GM12873 (cell line): ENCODE measurements around the gene TMEM245.

ENCODE experiments used
- TF ChIP-seq, protein P1 (sequence below): IDR thresholded peaks from 2 replicates; pipeline ENCODE4 v1.5.1; 2012; ENCODE audit warnings: low read depth, mild to moderate bottlenecking, moderate library complexity, low read length, control low read depth; ENCODE audit not compliant: insufficient read depth; ENCODE audit errors: missing control alignments

Gene TMEM245

DNA sequence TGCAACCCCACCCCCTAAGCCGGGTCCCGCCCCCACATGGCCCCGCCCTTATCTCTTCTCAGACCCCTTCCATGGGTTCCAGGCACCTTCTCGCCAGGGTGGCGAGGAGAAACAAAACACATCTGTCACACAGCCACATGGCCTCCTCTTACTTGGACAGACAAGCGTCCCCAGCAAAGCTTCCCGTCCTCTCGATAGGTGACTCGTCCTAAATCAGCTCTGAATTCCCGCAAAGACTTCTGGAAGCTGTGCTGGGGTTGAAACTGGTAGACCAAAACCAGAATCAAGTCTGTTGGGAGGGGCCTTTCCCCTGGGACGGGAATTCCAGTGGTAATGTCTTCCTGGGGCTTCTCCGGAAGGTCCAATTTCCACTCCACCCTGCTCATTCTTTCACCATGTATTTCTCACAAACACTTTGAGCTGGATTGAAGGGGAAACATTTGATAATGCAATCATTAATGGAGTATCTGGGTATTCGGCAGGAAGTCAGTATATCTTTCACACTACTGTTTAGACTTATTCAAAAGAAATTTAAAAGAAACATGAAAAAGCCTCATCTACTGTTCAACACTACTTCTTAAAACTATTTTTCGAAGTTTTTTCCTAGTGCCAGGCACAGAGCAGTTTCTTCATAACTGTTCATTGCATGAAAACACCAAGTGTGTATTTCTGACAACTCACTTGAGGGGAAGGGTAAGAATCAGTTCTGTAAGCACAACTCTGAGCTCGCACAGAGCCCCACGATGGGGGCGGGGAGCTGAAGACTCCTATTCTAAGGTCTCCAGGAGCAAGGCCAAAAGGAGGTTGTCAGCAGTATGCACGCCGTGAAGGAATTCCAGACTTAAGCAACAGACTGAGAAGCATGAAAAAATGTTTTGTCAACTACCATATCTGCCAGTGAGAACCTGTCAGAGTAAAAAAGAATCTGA is 105.8 kb downstream of the TMEM245 start:
- TF ChIP-seq, protein P1, sequence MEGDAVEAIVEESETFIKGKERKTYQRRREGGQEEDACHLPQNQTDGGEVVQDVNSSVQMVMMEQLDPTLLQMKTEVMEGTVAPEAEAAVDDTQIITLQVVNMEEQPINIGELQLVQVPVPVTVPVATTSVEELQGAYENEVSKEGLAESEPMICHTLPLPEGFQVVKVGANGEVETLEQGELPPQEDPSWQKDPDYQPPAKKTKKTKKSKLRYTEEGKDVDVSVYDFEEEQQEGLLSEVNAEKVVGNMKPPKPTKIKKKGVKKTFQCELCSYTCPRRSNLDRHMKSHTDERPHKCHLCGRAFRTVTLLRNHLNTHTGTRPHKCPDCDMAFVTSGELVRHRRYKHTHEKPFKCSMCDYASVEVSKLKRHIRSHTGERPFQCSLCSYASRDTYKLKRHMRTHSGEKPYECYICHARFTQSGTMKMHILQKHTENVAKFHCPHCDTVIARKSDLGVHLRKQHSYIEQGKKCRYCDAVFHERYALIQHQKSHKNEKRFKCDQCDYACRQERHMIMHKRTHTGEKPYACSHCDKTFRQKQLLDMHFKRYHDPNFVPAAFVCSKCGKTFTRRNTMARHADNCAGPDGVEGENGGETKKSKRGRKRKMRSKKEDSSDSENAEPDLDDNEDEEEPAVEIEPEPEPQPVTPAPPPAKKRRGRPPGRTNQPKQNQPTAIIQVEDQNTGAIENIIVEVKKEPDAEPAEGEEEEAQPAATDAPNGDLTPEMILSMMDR = no peak

DNA sequence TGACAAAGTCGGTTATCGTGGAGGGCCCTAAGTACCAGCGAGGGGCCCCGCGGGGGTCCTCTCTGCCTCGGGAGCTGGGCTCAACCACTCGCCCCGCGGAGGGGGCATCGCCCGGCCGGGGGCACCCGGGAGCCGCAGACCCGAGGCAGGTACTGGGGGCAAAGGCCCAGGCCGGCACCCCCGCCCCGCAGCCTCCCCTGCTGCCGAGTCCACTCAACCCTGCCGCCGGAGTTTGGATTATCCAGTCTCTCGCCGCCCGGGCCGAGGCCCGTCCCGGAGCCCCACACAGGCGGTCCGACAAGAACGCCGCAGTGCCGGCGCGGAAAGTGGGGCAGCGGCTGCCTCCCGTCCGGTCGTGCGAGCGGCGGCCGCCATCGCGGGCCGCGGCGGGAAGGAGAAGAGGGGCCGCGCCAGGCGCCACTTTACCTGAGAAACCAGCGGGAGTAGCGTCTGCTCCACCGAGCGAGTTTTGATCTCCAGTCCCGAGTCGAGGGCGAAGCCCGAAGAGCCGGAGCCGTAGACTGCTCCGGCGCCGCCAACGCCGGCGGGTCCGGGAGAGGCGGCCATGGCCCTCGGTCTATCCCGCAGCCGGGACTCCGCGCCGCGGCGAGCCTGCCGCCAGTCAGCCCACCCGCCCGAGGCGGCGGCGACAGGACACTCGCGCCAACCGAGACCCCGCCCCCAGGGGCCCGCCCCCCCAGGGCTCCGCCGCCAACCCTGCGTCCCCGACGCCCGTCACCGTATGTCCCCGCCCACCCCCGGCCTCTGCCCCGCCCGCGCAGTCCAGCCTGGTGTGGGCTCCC is 106.7 kb downstream of the TMEM245 start, which contains the start of gene CTNNAL1:
Gene CTNNAL1 (minus strand): TSS at position 624 of the 803 bp plus-strand sequence. CDS start 57 bp downstream, at position 567.
- TF ChIP-seq, protein P1 = no peak

DNA sequence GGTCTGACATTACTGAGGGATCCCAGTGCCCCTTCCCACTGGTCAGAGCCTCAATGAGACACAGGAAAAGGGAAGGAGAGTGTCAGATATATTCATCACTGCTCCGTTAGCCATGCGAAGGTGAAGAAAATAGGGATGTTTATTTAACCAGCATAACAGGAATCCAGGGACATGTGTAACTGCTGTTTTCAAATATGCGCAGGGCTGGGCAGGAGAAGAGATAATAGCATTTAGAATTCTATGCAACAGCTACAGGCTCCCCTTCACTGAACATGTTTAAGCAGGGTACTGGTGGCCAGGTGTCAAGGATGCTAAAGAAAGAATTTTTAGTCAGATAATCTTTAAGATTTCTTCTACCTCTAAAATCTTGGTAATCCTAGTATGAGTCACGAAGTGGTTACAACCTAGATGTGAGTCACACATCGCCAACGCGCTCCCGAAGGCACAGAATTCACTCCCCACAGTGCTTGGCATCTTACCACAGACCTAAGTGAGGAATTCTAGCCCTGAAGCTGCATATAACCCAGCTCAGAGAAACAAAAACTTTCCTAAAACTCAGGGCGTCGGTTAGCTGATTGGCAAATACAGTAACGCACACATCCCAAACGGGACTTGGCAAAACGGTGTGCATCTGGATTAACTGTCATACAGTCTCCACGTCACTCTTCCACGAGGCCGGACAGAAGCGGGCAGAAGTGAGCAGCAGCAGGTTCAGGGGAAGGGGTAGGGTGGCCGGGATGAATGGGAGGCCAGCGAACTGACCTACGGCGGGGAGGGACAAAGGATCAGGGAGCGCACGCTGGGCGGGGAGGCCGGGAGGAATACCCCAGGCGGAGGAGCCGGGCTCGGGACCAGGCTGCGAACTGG is 107.5 kb downstream of the TMEM245 start:
- TF ChIP-seq, protein P1 = no peak

DNA sequence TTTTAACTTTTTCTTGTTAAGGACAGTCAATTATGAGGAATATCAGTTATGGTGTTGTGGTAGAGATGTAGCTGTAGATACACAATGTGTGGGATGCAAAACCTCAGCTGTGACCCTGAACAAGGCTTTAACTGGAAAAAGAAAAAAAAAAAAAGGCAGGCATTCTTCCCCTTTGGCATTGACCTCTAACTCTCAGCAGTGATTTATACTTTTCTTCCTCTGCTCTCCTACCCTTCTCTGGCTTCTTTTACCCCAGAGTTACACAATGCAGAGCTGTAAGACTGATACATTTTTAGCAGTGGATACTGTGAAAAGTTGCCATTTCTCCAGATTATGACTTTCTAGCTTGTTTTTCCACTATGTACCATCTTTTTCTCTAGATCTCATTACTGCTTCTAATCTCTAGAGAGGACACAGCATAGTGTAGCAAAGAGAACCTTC is 108.5 kb downstream of the TMEM245 start:
- TF ChIP-seq, protein P1 = no peak

DNA sequence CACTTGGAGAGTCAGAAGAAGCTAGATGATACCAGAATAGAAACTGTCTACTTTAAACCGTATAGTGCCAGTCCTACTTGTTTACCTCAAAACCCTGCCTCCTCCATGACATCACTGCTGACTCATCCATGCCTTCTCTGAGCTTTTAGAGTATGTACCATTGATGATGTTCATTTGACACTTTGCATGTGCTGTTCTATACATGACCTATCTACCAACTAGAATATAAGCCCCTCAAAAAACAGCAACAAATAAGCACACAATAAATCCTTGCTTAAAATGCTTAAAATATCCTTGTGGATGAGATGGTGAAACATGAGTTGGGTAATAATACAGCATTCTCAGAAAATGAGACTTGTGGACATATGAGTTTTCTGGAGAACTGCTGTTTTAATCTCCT is 109.0 kb downstream of the TMEM245 start:
- TF ChIP-seq, protein P1 = no peak

DNA sequence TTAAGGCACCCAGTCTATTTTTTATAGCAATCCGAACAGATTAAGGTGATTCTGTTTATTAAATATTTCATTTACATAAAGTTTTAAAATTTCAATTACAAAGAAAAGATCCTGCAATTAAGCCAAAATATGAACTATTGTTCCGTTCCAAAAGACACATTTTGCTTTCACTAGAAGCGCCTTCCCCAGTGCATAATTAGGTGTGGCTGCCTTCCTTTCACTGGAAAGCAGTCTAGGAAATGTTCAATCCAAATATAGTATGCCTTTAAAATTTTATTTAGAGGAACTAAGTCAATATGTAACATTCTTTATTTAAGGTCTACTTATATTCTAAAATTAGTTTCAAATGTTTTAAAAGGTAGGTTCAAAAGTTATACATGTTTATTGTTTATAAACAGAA is 114.1 kb downstream of the TMEM245 start:
- TF ChIP-seq, protein P1 = no peak

DNA sequence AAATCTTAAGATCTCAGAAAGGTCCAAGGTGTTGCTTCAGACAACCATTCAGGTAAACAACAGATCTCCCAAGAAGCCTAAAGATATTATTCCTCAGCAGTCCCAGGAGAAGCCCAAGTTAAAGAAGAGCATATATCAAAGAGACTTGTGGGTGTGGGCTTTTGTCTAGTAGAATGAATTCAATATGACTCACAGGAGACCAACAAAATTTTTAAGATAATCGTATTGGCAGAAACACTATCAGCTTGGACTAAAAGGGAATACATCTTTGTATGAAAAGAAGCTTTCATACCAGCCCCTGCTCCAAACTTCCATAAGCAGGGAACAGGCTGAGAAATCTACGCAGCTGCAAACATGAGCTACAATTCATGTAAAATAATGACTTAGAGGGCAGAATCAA is 116.6 kb downstream of the TMEM245 start:
- TF ChIP-seq, protein P1 = no peak
